ENCODE data around the gene OAF.
A peak's percentile ranks its signal among the peaks of the same experiment; 100 is the strongest.

The OAF gene

GRCh38 chr11:120239713-120240640 is 29.1 kb downstream of the OAF start, which contains the start of gene POU2F3:
Gene POU2F3, plus strand, starts transcription at chr11:120240140. Its CDS starts 204 bp downstream, at chr11:120240344.
- H3K4me3 ChIP-seq (ENCODE audit: low read depth, low read length): no peak within 1 kb of the TSS
- in situ Hi-C loops (cut with HindIII; ENCODE audit: low sequenced_read_pairs): no loop called here
- peak; percentile 32 for TF ChIP-seq CTCF (IDR thresholded peaks at IDR 0.05; ENCODE audit: low read depth, low read length)
- DNase-seq (ENCODE audit: low read depth, low spot score): no peak

- no peak for DNase-seq (ENCODE audit: low read depth, low spot score)
- no peak for TF ChIP-seq CTCF (IDR thresholded peaks at IDR 0.05; ENCODE audit: low read depth, low read length)
- no peak overlapping the region for H3K4me3 ChIP-seq (ENCODE audit: low read depth, low read length)
- in situ Hi-C loops (cut with HindIII; ENCODE audit: low sequenced_read_pairs): no loop called here
Observed at GRCh38 chr11:120240866-120241265, 30.0 kb downstream of the OAF start.

GRCh38 chr11:120241277-120241676 is 30.4 kb downstream of the OAF start:
- in situ Hi-C loops (cut with HindIII; ENCODE audit: low sequenced_read_pairs): no loop called here
- no peak overlapping the region for H3K4me3 ChIP-seq (ENCODE audit: low read depth, low read length)
- TF ChIP-seq CTCF (IDR thresholded peaks at IDR 0.05; ENCODE audit: low read depth, low read length): no peak
- DNase-seq (ENCODE audit: low read depth, low spot score): no peak

- H3K4me3 ChIP-seq (ENCODE audit: low read depth, low read length): no peak overlapping the region
- in situ Hi-C loops (cut with HindIII; ENCODE audit: low sequenced_read_pairs): no loop called here
- DNase-seq (ENCODE audit: low read depth, low spot score): no peak
- TF ChIP-seq CTCF (IDR thresholded peaks at IDR 0.05; ENCODE audit: low read depth, low read length): no peak
Observed at GRCh38 chr11:120243221-120243620, 32.4 kb downstream of the OAF start.

- TF ChIP-seq CTCF (IDR thresholded peaks at IDR 0.05; ENCODE audit: low read depth, low read length): no peak
- in situ Hi-C loops (cut with HindIII; ENCODE audit: low sequenced_read_pairs): no loop called here
- DNase-seq (ENCODE audit: low read depth, low spot score): peak; percentile 44
- no peak overlapping the region for H3K4me3 ChIP-seq (ENCODE audit: low read depth, low read length)
Observed at GRCh38 chr11:120244476-120245365, 33.9 kb downstream of the OAF start.

GRCh38 chr11:120245434-120245833 is 34.6 kb downstream of the OAF start:
- no peak overlapping the region for H3K4me3 ChIP-seq (ENCODE audit: low read depth, low read length)
- no peak for TF ChIP-seq CTCF (IDR thresholded peaks at IDR 0.05; ENCODE audit: low read depth, low read length)
- in situ Hi-C loops (cut with HindIII; ENCODE audit: low sequenced_read_pairs): no loop called here
- no peak for DNase-seq (ENCODE audit: low read depth, low spot score)
